ENCODE results near the gene CYP27B1. TPM values are rescaled to one million over a fixed set of nuclear protein-coding genes. Genes with fewer than 3 reads are reported as not detected.

Gene CYP27B1
- total RNA-seq, 1 experiment from 2014 or later, result 1.8 TPM

GRCh38 chr12:57765698-57766463 is 997 bp downstream of the CYP27B1 start:
- DNase-seq (ENCODE audit: low read depth), result no peak

- peak; percentile 67 for DNase-seq (ENCODE audit: low read depth)
Observed at GRCh38 chr12:57765003-57765697, 1.7 kb downstream of the CYP27B1 start.

DNA sequence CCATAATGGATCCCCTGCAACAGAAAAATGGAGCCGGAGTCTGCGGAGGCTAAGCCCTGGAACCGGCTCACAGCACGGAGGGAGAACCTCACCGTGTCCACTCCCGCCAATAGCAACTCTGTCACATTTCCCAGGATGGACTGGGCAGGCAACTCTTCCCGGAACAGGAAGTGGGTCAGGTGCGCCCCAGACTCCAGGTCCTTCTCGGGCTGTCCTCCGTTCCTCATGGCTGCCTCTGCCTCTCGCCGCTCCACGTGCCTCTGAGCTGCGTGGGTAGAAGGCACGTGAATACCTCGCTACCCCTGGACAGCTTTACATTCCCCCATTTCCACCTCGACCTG is 2.2 kb downstream of the CYP27B1 start:
- DNase-seq (ENCODE audit: low read depth), result no peak

GRCh38 chr12:57763881-57764661 is 2.8 kb downstream of the CYP27B1 start:
- no peak for DNase-seq (ENCODE audit: low read depth)

- DNase-seq (ENCODE audit: low read depth), result no peak
Observed at GRCh38 chr12:57762463-57762862, 4.4 kb downstream of the CYP27B1 start.

GRCh38 chr12:57761391-57761998 is 5.4 kb downstream of the CYP27B1 start:
- no peak for DNase-seq (ENCODE audit: low read depth)

DNA sequence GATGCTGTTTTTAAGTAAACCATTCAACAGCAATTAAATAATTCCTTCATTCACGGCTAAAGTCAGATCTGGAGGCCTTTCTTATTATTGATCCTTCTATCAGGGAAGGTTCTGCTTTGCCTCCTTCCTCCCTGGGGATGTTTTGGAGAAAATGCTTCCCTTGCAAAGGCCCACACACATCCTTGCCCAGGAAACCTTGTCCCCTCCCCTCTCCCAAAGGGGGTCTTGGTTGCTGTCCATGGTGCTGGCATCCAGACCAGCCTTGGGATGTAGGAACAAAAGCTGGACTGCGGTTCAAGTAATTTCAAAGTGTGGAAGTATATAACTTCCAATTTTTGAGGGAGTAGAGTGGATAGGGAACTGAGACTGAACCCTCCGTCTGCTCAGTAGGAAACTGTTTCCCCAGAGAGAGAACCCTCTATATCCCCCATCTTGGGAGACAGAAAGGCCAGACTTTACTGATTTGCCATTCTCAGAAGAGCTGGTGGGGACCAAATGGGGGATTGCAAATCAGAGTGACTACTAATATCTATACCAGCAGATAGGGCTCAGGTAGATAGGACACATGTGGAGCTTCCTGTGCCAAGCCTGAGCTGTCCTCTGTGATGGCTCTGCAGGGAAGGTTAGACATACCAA is 6.4 kb downstream of the CYP27B1 start:
- DNase-seq (ENCODE audit: low read depth), result no peak

- peak; percentile 48 for DNase-seq (ENCODE audit: low read depth)
Observed at GRCh38 chr12:57759360-57759980, 7.4 kb downstream of the CYP27B1 start.

- DNase-seq (ENCODE audit: low read depth), result no peak
Observed at GRCh38 chr12:57758552-57759359, 8.1 kb downstream of the CYP27B1 start.

- DNase-seq (ENCODE audit: low read depth), result no peak
Observed at GRCh38 chr12:57757771-57758170, 9.1 kb downstream of the CYP27B1 start.

DNA sequence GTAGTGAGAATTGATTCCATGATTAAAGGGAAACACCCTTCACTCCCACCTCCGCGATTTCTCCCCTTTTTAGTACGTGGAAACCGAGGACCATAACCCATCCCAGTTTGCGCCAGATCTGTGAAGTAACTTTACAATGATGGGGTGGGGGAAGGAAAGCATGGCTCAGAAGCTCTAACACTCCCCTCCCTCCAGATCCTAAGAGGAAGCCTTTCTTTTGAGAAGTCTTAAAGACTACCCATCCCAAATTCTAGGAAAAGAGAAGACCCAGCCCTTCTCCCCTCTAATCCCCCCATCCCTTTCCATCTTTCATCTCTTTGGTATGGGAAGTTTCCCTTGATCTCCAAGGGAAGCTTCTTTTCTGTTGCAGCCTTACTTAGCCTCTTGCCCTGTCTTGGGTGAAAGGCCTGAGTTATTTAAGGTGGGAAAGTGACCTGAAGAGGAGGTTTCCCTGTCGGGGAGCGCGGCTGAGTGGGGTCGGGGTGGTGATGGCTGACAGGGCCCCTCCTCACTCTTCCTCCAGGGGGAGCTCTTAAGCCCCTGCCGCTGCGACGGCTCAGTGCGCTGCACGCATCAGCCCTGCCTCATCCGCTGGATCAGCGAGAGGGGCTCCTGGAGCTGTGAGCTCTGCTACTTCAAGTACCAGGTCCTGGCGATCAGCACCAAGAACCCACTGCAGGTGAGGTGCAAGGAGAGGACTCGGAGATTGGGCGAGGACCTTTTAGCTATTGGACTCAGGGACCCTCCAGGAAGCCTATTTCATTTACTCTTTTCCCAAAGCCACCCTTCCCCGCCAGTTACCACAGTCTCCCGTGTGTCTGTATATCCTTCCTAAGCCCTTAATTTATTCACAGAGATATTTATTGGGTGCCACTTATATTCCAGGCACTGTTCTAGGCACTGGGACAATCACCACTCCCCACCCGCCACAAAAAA is 10.2 kb downstream of the CYP27B1 start:
- DNase-seq (ENCODE audit: low read depth), result no peak

DNA sequence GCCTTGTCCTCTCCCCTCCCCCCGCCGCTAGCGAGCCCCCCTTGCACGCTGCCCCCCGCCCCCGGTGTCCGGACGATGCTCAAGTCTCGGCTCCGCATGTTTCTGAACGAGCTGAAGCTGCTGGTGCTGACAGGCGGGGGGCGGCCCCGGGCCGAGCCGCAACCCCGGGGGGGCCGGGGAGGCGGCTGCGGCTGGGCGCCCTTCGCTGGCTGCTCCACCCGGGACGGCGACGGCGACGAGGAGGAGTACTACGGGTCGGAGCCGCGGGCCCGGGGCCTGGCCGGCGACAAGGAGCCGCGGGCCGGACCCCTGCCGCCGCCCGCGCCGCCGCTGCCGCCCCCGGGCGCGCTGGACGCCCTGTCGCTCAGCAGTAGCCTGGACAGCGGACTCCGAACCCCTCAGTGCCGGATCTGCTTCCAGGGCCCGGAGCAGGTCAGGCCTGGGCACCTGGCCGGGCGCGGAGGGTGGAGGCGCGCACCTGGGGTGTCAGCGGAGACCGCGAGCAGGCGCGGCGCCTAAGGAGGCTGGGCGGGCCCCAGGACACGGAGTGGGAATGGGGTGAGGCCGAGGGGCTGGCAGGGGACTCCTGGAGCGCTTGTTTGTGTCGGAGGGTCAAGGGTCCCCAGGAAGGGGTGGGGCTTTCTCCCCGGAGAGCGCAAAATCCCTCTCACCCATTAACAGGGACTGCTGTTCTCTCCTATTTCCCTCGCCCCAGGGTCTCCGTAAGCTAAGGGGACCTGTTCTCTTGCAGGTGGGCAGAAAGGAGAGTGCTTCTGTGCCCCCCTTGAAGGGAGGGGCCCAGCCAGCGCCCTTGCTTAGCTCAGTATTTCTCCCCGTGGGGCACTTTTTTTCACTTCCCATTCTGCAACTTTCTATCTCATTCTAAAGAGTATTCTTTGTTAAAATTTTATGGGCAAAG is 11.2 kb downstream of the CYP27B1 start:
- no peak for DNase-seq (ENCODE audit: low read depth)

GRCh38 chr12:57755194-57755453 is 11.8 kb downstream of the CYP27B1 start:
- DNase-seq (ENCODE audit: low read depth), result no peak

DNA sequence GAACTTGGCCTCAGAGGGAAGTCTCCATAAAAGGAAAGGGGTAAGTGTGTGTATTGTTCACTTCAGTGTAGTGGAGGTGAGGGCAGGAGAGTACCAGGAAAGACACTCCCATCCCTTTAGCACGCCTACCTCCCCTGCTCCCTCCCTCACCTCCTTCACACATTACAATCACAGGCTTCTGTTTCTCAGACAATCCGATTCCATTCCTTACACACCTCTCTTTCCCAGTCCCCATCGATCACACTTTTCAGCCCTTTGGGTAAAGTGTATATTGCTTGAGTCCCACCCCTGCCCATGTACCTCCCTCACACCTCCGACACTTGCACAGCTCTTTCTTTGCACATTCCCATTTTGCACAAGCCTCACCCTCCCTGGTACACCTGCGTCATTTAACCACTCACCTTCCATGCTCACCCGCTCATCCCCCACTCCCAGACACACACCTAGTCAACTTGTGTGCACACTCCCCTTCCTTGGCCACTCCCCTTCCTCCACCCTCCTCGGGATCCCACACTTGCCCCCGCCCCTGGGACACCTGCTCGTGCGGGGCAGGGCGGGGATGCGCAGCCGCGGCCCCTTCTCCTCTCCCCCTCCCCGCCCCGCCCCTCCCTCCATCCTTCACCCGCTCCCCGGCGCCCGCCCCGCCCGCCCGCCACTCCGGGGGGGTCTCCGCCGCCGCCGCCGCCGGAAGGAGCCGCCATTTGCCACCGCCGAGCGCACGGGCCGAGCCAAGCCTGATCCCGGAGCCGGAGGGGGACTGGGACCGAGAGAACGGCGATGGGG is 12.3 kb downstream of the CYP27B1 start, which contains the start of gene MARCHF9:
MARCHF9 (plus strand) TSS at position 693 of the 783 bp plus-strand sequence. CDS start 426 bp downstream, outside the sequence.
- peak; percentile 56 for DNase-seq (ENCODE audit: low read depth)

GRCh38 chr12:57753756-57754337 is 13.0 kb downstream of the CYP27B1 start:
- no peak for DNase-seq (ENCODE audit: low read depth)

- no peak for DNase-seq (ENCODE audit: low read depth)
Observed at GRCh38 chr12:57752668-57753000, 14.2 kb downstream of the CYP27B1 start.

Data from M059J (cell line).